ENCODE measurements around the gene HERC2.
"Not testable (repeated sequence)": the region's sequence is repeated elsewhere in the genome, so short reads cannot be mapped to it uniquely, and the experiment has no call there.

GRCh38 chr15:28145419-28145818, 176.6 kb downstream of the HERC2 start:
- not testable (repeated sequence) for TF ChIP-seq CTCF (IDR thresholded peaks at IDR 0.05; ENCODE audit: low read length); EZH2 (IDR thresholded peaks at IDR 0.05; ENCODE audit: borderline replicate concordance, low read length)

Data from OCI-LY1 (cell line).